ENCODE measurements around the gene TIGD3. TPM values are rescaled to one million over a fixed set of nuclear protein-coding genes. Genes with fewer than 3 reads are reported as not detected.
A peak's percentile ranks its signal among the peaks of the same experiment; 100 is the strongest.

The TIGD3 gene
- total and polyA plus RNA-seq, 2 experiments from 2014 or later: 0.88 to 1.7 TPM

- no peaks in the 10 kb centered on the region for H3K9me3 ChIP-seq (ENCODE audit: low read depth)
- no peaks in the 10 kb centered on the region for H3K36me3 ChIP-seq
- H3K27ac ChIP-seq: no peak overlapping the region
- DNase-seq (ENCODE audit: low read depth in 1 of 2, low spot score in 1 of 2): no peak
- TF ChIP-seq CTCF (IDR thresholded peaks at IDR 0.05; ENCODE audit: low read depth, low read length): no peak
- no peak overlapping the region for H3K4me3 ChIP-seq
- peaks cover 13% of the 10 kb centered on the region for H3K27me3 ChIP-seq
- H3K4me1 ChIP-seq (ENCODE audit: low read depth): peaks cover 9% of the 10 kb centered on the region
These were observed 38.7 kb upstream of the TIGD3 start for GRCh38 chr11:65315866-65316226.

GRCh38 chr11:65316227-65317024, 38.1 kb upstream of the TIGD3 start:
- peak in 1 of 2 donors; percentile 84 for DNase-seq (ENCODE audit: low read depth in 1 of 2, low spot score in 1 of 2)
- H3K36me3 ChIP-seq: no peaks in the 10 kb centered on the region
- H3K4me3 ChIP-seq: no peak overlapping the region
- no peaks in the 10 kb centered on the region for H3K9me3 ChIP-seq (ENCODE audit: low read depth)
- H3K27me3 ChIP-seq: peaks cover 13% of the 10 kb centered on the region
- H3K27ac ChIP-seq: no peak overlapping the region
- H3K4me1 ChIP-seq (ENCODE audit: low read depth): peaks cover 9% of the 10 kb centered on the region
- TF ChIP-seq CTCF (IDR thresholded peaks at IDR 0.05; ENCODE audit: low read depth, low read length): no peak

- TF ChIP-seq CTCF (IDR thresholded peaks at IDR 0.05; ENCODE audit: low read depth, low read length): no peak
These were observed 37.3 kb upstream of the TIGD3 start for GRCh38 chr11:65317025-65317786.

GRCh38 chr11:65320386-65321075, 34.0 kb upstream of the TIGD3 start:
- Histone ChIP-seq H3K27ac (no peak overlapping the region), H3K9me3 (ENCODE audit: low read depth) (no peaks in the 10 kb centered on the region), H3K27me3 (no peaks in the 10 kb centered on the region), H3K36me3 (no peaks in the 10 kb centered on the region), H3K4me1 (ENCODE audit: low read depth) (peaks cover 9% of the 10 kb centered on the region), H3K4me3 (no peak overlapping the region)
- no peak for TF ChIP-seq CTCF (IDR thresholded peaks at IDR 0.05; ENCODE audit: low read depth, low read length)
- no peak for DNase-seq (ENCODE audit: low read depth in 1 of 2, low spot score in 1 of 2)

More at GRCh38 chr11:65317025-65317786, 37.3 kb upstream of the TIGD3 start:
- peak in 1 of 2 donors; percentile 71 for DNase-seq (ENCODE audit: low read depth in 1 of 2, low spot score in 1 of 2)
- no peaks in the 10 kb centered on the region for H3K36me3 ChIP-seq
- peaks cover 13% of the 10 kb centered on the region for H3K27me3 ChIP-seq
- no peak overlapping the region for H3K4me3 ChIP-seq
- peaks cover 9% of the 10 kb centered on the region for H3K4me1 ChIP-seq (ENCODE audit: low read depth)
- H3K27ac ChIP-seq: no peak overlapping the region
- H3K9me3 ChIP-seq (ENCODE audit: low read depth): no peaks in the 10 kb centered on the region

GRCh38 chr11:65321076-65321475, 33.5 kb upstream of the TIGD3 start:
- TF ChIP-seq CTCF (IDR thresholded peaks at IDR 0.05; ENCODE audit: low read depth, low read length): no peak
- Histone ChIP-seq H3K9me3 (ENCODE audit: low read depth) (no peaks in the 10 kb centered on the region), H3K4me3 (no peak overlapping the region), H3K36me3 (no peaks in the 10 kb centered on the region), H3K4me1 (ENCODE audit: low read depth) (peaks cover 9% of the 10 kb centered on the region), H3K27ac (no peak overlapping the region), H3K27me3 (no peaks in the 10 kb centered on the region)
- DNase-seq (ENCODE audit: low read depth in 1 of 2, low spot score in 1 of 2): no peak

Data from cardiac muscle cell (in vitro differentiated cells and primary cell).